ENCODE measurements around the gene NTNG2. TPM values are rescaled to one million over a fixed set of nuclear protein-coding genes. Genes with fewer than 3 reads are reported as not detected.
A peak's percentile ranks its signal among the peaks of the same experiment; 100 is the strongest.
"Not testable (repeated sequence)": the region's sequence is repeated elsewhere in the genome, so short reads cannot be mapped to it uniquely, and the experiment has no call there.

Gene NTNG2
- total RNA-seq, 1 donor from 2014 or later = 0.58 TPM

DNA sequence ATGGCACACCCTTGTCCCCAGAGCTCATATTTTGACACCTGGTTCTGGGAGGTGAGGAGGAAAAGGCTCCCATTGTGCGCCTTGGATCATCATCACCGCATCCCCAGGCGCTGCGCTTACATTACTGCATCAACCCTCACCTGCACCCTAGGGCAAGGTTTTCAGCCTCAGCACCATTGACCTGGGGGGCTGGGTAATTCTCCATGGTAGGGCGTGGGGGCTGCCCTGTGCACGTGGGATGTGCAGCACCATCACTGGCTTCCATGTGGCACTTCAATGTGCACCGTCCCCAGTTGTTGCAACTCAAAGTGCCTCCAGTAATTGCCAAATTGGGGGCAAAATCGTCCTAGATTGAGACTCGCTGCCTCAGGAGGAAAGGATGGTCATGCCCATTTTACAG is 83.6 kb downstream of the NTNG2 start:
- DNase-seq (ENCODE audit: extremely low read depth, low read depth, low spot score) = no peak

DNA sequence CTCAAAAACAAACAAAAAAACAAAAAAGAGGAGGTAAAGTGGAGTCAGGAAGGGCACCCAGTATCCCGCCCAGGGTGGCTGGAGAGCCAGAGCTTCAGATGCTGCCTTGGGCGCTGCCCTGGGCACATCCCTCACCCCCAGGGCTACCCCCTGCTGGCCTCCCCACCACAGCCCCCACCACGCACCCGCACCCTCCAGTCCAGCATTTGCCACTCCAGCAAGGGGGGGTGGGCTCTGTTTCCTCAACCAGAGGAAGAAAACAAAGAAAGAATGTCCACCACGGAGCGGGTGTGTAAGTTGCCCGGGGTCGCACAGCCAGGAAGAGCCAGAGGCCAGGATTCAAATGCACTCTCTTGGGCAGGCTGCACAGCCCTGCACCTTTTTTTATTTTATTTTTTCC is 86.1 kb downstream of the NTNG2 start:
- DNase-seq (ENCODE audit: extremely low read depth, low read depth, low spot score) = no peak

DNA sequence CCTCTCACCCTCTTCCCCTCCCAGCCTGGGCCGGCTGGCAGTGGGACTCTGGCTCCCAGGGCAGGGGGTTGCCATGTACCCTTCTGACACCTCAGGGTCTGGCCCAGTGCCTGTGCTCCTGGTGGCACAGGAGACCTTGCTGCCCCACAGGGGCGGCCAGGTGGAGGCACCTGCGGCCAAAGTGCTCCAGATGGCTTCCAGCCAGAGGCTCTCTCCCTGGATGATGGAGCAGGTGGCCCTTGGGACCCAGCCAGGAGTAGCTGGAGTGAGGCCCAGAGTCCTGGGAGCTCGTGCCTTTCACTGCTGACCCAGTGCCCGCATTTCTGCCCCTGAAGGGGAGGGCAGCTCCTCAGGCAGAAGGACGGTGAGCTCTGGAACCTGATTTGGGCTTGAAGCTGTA is 87.3 kb downstream of the NTNG2 start:
- no peak for DNase-seq (ENCODE audit: extremely low read depth, low read depth, low spot score)

DNA sequence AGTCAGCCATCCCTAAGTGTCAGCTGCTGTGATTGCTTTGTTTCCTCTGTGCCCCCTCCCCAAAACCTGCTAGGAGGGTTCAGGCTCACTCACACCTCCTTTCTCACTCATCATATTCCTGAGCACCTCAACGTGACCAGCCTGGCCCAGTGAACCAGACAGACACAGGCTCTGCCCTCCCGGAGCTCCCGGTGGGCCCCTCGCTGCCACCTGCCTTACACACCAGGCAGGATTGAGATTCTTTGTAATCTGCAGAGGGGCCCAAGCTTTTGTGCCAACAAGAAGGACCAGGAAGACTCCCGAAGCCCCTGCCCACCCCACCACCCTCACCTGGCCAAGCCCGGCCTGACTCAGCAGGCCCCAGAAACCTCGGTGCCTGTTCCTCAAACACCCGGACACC is 87.8 kb downstream of the NTNG2 start:
- DNase-seq (ENCODE audit: extremely low read depth, low read depth, low spot score) = no peak

DNA sequence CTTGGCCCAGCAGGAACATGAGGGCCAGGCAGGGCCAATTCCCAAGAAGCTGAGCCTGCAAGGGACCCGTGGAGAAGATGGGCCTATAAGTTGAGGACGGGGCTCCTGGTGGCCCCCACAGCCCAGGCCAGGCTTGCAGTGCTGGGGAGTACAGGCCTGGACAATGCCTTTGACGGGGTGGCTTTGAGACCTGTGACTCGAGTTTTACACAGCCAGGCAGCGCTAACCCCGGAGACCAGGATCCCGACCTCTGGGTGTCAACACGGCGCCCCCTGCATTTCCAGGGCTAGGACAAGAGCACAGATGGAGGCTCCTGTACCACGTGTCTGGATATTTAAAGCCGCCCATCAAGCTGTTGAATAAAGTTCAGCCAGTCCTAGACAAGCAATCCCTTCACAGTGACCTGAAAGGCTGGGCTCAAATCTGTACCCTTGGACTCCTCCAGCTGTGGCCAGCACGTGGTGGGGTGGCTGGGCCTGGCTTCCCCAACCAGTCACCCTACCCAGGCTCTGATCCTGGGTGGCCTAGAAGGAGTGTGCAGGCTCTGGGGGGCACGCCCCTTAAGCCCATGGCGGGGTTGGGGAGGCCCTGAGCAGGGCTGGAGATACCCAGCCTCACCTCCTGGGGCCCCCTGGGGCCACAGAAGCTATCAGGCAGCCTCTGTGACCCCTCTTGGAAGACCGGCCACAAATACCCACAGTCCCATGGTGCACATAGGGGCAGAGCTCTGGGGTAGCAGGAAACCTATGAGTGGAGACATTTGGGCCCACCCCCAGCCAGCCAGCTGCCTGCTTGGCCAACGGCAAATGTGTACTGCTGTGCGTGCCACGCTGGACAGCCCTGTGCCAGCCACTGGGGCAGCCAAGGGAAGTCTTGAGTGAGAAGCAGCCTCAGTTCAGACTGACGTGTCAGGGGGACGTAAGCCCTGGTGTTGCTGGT is 88.7 kb downstream of the NTNG2 start:
- no peak for DNase-seq (ENCODE audit: extremely low read depth, low read depth, low spot score)

GRCh38 chr9:132260846-132261245 is 99.0 kb downstream of the NTNG2 start:
- DNase-seq (ENCODE audit: extremely low read depth, low read depth, low spot score) = no peak

DNA sequence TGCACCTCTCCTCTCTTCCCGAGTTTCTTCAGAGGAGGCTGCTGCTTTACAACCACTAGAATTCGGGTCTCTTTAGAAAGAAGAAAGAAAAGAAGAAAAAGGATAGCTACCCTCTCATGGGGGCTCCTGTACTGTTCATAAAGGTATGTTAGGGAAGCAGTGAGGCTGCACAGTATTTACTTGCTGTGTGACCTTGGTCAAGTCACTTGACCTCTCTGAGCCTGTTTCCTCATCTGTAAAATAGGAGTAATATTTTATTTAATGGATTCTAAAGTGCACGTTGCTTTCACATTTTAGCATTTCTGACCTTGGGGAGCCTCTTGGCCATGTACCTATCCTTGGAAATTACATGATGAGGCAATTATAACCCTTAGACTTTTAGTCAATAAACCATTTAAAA is 104.2 kb downstream of the NTNG2 start:
- DNase-seq (ENCODE audit: extremely low read depth, low read depth, low spot score) = no peak

DNA sequence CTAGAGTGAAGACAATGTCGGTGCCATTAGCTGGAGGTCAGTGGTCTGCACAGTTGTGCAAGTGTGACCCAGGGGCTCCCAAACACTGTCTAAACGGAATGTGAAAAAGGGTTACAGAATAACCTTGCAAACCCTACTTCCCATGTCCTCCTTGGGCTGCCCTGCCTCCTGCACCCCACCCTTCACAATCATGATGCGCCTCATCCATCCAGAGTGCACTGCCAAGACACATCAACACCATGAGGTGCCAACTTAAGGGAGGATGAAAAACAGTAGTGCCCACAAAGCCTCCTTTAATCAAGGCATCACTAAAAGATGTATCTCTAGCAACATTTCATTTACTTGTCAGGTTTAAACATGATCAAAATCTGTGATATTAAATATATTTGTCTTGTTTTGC is 105.8 kb downstream of the NTNG2 start:
- no peak for DNase-seq (ENCODE audit: extremely low read depth, low read depth, low spot score)

DNA sequence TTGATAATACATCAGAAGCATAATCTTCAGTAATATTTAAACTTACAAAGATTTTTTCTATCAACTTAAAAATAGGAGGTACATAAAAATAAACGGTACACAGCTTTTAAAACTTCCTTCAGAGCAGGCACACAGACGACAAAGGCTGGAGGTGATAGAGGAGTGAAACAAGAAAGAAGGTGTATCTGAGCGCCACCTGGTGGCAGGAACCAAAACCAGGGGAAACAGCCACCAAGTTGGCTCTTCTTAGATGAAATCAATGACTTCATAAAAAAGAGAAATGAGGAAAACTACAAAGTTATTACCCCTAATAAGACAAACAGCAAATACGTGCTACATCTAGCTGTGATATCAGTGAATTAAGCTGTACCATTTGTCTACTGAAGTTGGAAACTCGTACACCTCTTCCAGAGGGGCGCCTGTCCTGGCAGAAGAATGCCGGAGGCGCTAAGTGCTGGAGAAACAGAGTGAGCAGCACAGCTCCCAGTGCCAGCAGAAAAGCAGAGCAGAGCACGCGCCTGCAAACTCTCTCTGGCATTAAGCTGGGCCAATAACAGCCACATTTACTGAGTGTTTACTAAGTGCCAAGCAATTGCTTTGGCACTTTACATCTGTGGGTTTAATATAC is 107.0 kb downstream of the NTNG2 start:
- DNase-seq (ENCODE audit: extremely low read depth, low read depth, low spot score) = peak; percentile 41

DNA sequence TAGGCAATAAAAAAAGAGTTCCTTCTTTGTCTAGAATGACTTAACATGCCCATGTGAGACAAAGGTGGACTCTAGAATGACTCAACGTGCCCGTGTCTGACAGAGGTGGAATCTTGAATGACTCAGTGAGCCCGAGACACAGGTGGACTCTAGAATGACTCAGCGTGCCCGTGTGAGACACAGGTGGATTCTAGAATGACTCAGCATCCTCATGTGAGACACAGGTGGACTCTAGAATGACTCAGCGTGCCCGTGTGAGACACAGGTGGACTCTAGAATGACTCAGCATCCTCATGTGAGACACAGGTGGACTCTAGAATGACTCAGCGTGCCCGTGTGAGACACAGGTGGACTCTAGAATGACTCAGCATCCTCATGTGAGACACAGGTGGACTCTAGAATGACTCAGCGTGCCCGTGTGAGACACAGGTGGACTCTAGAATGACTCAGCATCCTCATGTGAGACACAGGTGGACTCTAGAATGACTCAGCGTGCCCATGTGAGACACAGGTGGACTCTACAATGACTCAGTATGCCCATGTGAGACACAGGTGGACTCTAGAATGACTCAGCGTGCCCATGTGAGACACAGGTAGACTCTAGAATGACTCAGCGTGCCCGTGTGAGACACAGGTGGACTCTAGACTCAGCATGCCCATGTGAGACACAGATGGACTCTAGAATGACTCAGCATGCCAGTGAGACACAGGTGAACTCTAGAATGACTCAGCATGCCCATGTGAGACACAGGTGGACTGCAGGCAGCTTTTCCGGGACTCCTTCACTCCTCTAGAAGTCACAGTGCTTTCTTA is 108.1 kb downstream of the NTNG2 start:
- DNase-seq (ENCODE audit: extremely low read depth, low read depth, low spot score) = not testable (repeated sequence)

GRCh38 chr9:132274861-132275260 is 113.0 kb downstream of the NTNG2 start:
- DNase-seq (ENCODE audit: extremely low read depth, low read depth, low spot score) = no peak

- DNase-seq (ENCODE audit: extremely low read depth, low read depth, low spot score) = no peak
These were observed 121.3 kb downstream of the NTNG2 start for GRCh38 chr9:132283165-132283564.

DNA sequence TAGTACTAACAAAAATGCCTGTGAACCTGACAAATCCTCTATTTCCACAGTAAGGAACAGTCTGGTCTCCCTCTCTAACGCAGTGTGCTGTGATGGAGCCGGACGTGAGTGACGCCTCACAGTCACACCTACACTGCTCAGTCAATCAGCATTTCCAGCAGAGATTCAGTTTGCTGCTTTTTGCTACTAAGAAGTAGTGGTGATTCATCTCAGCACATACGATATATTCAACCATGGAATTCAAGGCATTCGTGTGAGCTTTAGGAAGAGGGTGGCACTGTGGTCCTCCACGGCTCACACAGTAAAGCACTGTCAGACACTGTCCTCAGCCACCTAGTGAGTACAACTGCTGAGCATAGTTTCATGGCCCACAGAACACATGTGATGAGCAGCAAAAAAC is 122.0 kb downstream of the NTNG2 start:
- no peak for DNase-seq (ENCODE audit: extremely low read depth, low read depth, low spot score)

DNA sequence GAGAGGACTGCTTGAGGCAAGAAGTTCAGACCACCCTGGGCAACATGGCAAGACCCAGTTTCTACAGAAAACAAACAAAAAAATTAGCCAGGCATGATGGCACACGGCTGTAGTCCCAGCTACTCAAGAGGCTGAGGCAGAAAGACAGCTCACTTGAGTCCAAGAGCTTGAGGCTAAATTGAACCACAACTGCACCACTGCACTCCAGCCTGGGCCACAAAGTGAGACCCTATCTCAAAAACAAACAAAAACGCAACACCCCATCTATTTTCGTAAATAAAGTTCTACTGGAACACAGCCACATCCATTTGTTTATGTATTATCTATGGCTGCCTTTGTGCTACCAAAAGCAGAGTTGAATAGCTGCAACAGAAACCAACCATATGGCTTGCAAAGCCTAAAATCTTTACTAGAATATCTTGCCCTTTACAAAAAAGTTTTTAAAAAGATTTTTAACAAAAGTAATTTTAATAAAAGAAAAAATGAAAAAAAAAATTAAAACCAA is 125.5 kb downstream of the NTNG2 start:
- no peak for DNase-seq (ENCODE audit: extremely low read depth, low read depth, low spot score)

DNA sequence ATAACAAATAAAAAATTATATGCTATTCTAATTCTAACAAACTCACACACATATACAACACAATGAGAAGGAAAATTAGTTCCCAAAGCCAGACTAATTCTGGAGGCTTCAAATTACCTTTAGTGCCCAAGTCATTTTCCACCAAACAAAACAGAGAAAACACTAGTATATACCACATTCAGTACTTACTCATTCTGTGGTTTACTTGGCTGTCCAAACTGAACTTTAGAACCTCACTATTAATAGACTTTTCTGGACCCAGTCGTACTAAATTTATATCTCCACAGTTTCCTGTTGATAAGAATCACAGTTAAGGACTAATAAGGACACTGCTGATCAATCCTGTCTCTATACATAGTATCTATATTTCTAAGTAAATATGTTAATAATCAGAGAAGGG is 126.5 kb downstream of the NTNG2 start:
- DNase-seq (ENCODE audit: extremely low read depth, low read depth, low spot score) = no peak

- no peak for DNase-seq (ENCODE audit: extremely low read depth, low read depth, low spot score)
These were observed 127.1 kb downstream of the NTNG2 start for GRCh38 chr9:132288966-132289365.

GRCh38 chr9:132293145-132293721 is 131.4 kb downstream of the NTNG2 start:
- no peak for DNase-seq (ENCODE audit: extremely low read depth, low read depth, low spot score)

Data from glomerular endothelial cell (primary cell).